Keratinocyte (primary cell): ENCODE data around the gene CTNNA3. TPM values are rescaled to one million over a fixed set of nuclear protein-coding genes. Genes with fewer than 3 reads are reported as not detected.

Experiments used
- DNase-seq: peaks from one replicate; pipeline ENCODE4 v3.0.0-alpha.2; 2011; ENCODE audit warnings: low read depth, missing footprints, low spot score
- FAIRE-seq: peaks from 2 replicates; lab custom pipeline; 2011; peaks lifted over from hg19 to GRCh38; lab: Jason Lieb, UNC
- H2AFZ ChIP-seq: 2 replicates; pipeline ENCODE4 v1.6.0; 2012; ENCODE audit warnings: low read length, control low read depth, inconsistent platforms; ENCODE audit not compliant: control insufficient read depth
- H3K27ac ChIP-seq: 2 replicates; pipeline ENCODE4 v1.5.1; 2011; ENCODE audit warnings: low read length; ENCODE audit not compliant: control insufficient read depth, insufficient read depth
- H3K27me3 ChIP-seq: 3 replicates; pipeline ENCODE4 v1.6.0; 2011; ENCODE audit warnings: low read length; ENCODE audit not compliant: control insufficient read depth, insufficient read depth; ENCODE audit errors: extremely low read depth
- H3K36me3 ChIP-seq, 2 experiments: 2 replicates in 1 of 2; 3 replicates in 1 of 2; pipeline ENCODE4 v1.5.1; 2011; ENCODE audit warnings: low read length in 2 of 2, mild to moderate bottlenecking in 1 of 2; ENCODE audit not compliant: control insufficient read depth in 2 of 2, insufficient read depth in 2 of 2; ENCODE audit errors: extremely low read depth in 1 of 2
- H3K4me1 ChIP-seq: 3 replicates; pipeline ENCODE4 v1.5.1; 2011; ENCODE audit warnings: low read length; ENCODE audit not compliant: control insufficient read depth, insufficient read depth; ENCODE audit errors: extremely low read depth
- H3K4me2 ChIP-seq: 3 replicates; pipeline ENCODE4 v1.6.0; 2011; ENCODE audit warnings: low read depth, low read length; ENCODE audit not compliant: control insufficient read depth, insufficient read depth; ENCODE audit errors: extremely low read depth
- H3K4me3 ChIP-seq, 3 experiments: fragments of 200-600 bp in 1 of 3; sonication (generic) in 1 of 3; 2 replicates in 2 of 3; 3 replicates in 1 of 3; pipeline ENCODE4 v1.5.1; 2011 to 2016; ENCODE audit warnings: low read length in 3 of 3, mild to moderate bottlenecking in 3 of 3, control low read depth in 2 of 3, inconsistent platforms in 1 of 3, low read depth in 1 of 3, mixed read lengths in 1 of 3, mixed run types in 1 of 3, moderate library complexity in 1 of 3; ENCODE audit not compliant: control insufficient read depth in 2 of 3, insufficient read depth in 2 of 3; ENCODE audit errors: extremely low read depth in 1 of 3
- H3K79me2 ChIP-seq: 2 replicates; pipeline ENCODE4 v1.6.0; 2012; ENCODE audit warnings: low read length; ENCODE audit not compliant: control insufficient read depth, insufficient read depth
- H3K9ac ChIP-seq: 3 replicates; pipeline ENCODE4 v1.6.0; 2011; ENCODE audit warnings: low read length; ENCODE audit not compliant: control insufficient read depth, insufficient read depth; ENCODE audit errors: extremely low read depth
- H3K9me1 ChIP-seq: 3 replicates; pipeline ENCODE4 v1.6.0; 2011; ENCODE audit warnings: low read length; ENCODE audit not compliant: control insufficient read depth, insufficient read depth; ENCODE audit errors: extremely low read depth
- H3K9me3 ChIP-seq: 2 replicates; pipeline ENCODE4 v1.5.1; 2012; ENCODE audit warnings: low read depth, low read length; ENCODE audit not compliant: control insufficient read depth
- H4K20me1 ChIP-seq: 3 replicates; pipeline ENCODE4 v1.6.0; 2011; ENCODE audit warnings: low read length; ENCODE audit not compliant: control insufficient read depth, insufficient read depth; ENCODE audit errors: extremely low read depth
- CTCF ChIP-seq, 3 experiments: IDR thresholded peaks in 1 of 3; conservative IDR thresholded peaks in 1 of 3; optimal IDR thresholded peaks in 1 of 3; 2 replicates in 2 of 3; 3 replicates in 1 of 3; pipeline versions ENCODE3 to v1.5.1; 2011; ENCODE audit warnings: low read length in 3 of 3, mild to moderate bottlenecking in 3 of 3, moderate library complexity in 2 of 3, control low read depth in 1 of 3, inconsistent platforms in 1 of 3; ENCODE audit not compliant: insufficient read depth in 2 of 3; ENCODE audit errors: extremely low read depth in 1 of 3
- EZH2 ChIP-seq: IDR thresholded peaks from one replicate; pipeline ENCODE4 v1.6.1; 2012; ENCODE audit warnings: inconsistent platforms, mild to moderate bottlenecking, low read length, moderate library complexity
- dilution Hi-C: fragments of 300-500 bp; cut with MboI; formaldehyde crosslinking; loops from one replicate; pipeline ENCODE4 v1.7.0; 2020; ENCODE audit warnings: low sequenced_read_pairs; ENCODE audit not compliant: extremely low pct_ligation_motif_present
- polyA plus RNA-seq, 5 experiments: library from polyadenylated mRNA; depleted of rRNA in 3 of 5; stranded (reverse) in 3 of 5; stranded (forward) in 1 of 5; unstranded in 1 of 5; fragments of >200 nt; gene quantifications; 1 replicate in 1 of 5; 2 replicates in 3 of 5; 3 replicates in 1 of 5; pipeline versions ENCODE4 v1.2.1 to v1.2.3, GENCODE V29; 2011 to 2012; ENCODE audit warnings: missing spikeins in 2 of 5, low read depth in 1 of 5, low replicate concordance in 1 of 5

Gene CTNNA3
- polyA plus RNA-seq, 1 donor (not counting 4 experiments of a cell fraction or from before 2014, with no cell fraction given) = 0.01 TPM

- H2AFZ ChIP-seq = no peak overlapping the region
- no peak for DNase-seq
- no peak overlapping the region for H3K9ac ChIP-seq
- H3K27ac ChIP-seq = no peak overlapping the region
- no peak overlapping the region for H3K4me2 ChIP-seq
- H3K9me1 ChIP-seq = no peaks in the 10 kb centered on the region
- H3K9me3 ChIP-seq = no peaks in the 10 kb centered on the region
- no peaks in the 10 kb centered on the region for H3K36me3 ChIP-seq
- H3K4me3 ChIP-seq = no peak overlapping the region
- no peaks in the 10 kb centered on the region for H3K27me3 ChIP-seq
- H4K20me1 ChIP-seq = no peaks in the 10 kb centered on the region
- no peak for FAIRE-seq
- dilution Hi-C loops = no loop called here
- H3K79me2 ChIP-seq = no peaks in the 10 kb centered on the region
- no peak for TF ChIP-seq EZH2
- no peak for TF ChIP-seq CTCF (optimal IDR thresholded peaks at IDR 0.05 in 1 of 3, IDR thresholded peaks at IDR 0.05 in 1 of 3, conservative IDR thresholded peaks at IDR 0.05 in 1 of 3; ENCODE audit: extremely low read depth in 1 of 3, insufficient read depth in 2 of 3, low read length in 3 of 3)
- H3K4me1 ChIP-seq = no peaks in the 10 kb centered on the region
These were observed 1160.6 kb downstream of the CTNNA3 start for GRCh38 chr10:66535439-66535838.

DNA sequence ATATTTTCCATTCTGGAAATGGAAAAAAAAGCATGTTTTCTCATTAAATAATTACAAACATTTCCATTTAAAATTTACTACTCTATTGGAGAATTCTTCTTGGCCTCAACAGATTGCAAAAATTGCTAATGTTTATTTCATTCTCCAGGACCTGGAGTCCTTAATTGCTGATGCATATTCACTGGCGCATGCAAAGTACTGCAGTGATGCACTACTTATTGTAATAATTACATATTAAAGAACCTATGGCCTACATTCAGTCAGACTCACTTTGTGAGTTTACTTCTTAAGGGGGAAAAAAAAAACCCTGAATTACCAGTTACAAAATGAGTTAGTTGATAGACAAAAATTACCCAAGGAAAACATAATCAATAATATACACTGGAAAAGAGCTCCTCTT lies 1161.1 kb downstream of the CTNNA3 start:
- DNase-seq = no peak
- no peaks in the 10 kb centered on the region for H3K9me3 ChIP-seq
- FAIRE-seq = no peak
- no peaks in the 10 kb centered on the region for H3K36me3 ChIP-seq
- no peaks in the 10 kb centered on the region for H3K27me3 ChIP-seq
- H3K9me1 ChIP-seq = no peaks in the 10 kb centered on the region
- H3K27ac ChIP-seq = no peak overlapping the region
- H3K79me2 ChIP-seq = no peaks in the 10 kb centered on the region
- dilution Hi-C loops = no loop called here
- no peaks in the 10 kb centered on the region for H4K20me1 ChIP-seq
- H3K4me2 ChIP-seq = no peak overlapping the region
- H3K9ac ChIP-seq = no peak overlapping the region
- no peak overlapping the region for H3K4me3 ChIP-seq
- H3K4me1 ChIP-seq = no peaks in the 10 kb centered on the region
- no peak overlapping the region for H2AFZ ChIP-seq
- TF ChIP-seq EZH2 (no peak), CTCF (optimal IDR thresholded peaks at IDR 0.05 in 1 of 3, IDR thresholded peaks at IDR 0.05 in 1 of 3, conservative IDR thresholded peaks at IDR 0.05 in 1 of 3; ENCODE audit: extremely low read depth in 1 of 3, insufficient read depth in 2 of 3, low read length in 3 of 3) (no peak)
